Breast epithelium (tissue), 3 donors: Measurements from ENCODE around the gene KCNIP4.

Experiments used
- POLR2A ChIP-seq: fragments of 450-650 bp; IDR thresholded peaks from one replicate; pipeline ENCODE4 v1.6.1; 2016; ENCODE audit warnings: antibody characterized with exemption, mild to moderate bottlenecking, moderate library complexity
- TF ChIP-seq, protein P1 (sequence below), 3 donors: fragments of 450-650 bp; IDR thresholded peaks; one replicate each; pipeline ENCODE4 v1.5.1; 2016 to 2017; ENCODE audit warnings: antibody characterized with exemption in 3 of 3, mild to moderate bottlenecking in 3 of 3, moderate library complexity in 3 of 3

DNA sequence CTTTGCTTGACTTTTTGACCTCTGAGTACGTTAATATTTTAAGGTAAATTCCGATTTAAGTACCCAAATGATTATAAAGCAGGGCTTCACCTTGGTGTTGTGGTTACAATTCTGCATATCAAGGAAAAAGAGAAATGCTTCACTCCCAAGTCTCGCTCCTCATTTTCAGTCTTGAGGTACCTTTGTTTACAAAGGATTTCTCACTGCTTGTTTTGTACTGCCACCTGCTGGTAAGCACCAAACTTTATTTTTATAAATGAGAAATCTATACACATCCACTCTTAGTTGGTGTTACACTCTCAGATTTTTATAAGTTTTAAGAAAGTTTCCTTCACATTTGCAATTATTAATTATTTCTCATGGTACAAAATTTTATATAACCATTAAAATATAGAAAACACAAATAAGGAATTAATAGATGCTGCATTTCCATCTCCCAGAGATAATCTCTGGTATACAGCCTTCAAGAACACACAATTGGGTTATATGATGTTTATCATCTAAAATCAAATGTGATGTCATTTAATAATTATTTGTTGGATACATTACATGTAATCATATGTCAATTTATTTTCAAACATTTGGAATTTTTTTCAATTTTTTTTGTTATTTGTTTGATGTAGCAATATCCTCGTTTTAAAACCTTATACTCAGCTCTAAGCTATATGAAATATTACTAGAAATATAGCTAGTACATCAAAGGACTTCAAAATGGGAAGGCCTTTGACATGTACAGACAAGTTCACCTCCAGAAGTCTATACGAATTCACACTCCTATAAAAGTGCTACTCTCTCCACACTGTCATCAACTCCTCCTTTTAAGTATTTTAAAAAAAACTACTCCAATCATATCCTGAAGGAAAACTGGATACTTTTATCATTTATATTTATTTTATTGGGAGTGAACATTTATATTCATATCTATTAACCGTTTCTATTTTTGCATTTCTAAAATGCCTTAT lies 179.9 kb downstream of the KCNIP4 start:
- TF ChIP-seq, protein P1, sequence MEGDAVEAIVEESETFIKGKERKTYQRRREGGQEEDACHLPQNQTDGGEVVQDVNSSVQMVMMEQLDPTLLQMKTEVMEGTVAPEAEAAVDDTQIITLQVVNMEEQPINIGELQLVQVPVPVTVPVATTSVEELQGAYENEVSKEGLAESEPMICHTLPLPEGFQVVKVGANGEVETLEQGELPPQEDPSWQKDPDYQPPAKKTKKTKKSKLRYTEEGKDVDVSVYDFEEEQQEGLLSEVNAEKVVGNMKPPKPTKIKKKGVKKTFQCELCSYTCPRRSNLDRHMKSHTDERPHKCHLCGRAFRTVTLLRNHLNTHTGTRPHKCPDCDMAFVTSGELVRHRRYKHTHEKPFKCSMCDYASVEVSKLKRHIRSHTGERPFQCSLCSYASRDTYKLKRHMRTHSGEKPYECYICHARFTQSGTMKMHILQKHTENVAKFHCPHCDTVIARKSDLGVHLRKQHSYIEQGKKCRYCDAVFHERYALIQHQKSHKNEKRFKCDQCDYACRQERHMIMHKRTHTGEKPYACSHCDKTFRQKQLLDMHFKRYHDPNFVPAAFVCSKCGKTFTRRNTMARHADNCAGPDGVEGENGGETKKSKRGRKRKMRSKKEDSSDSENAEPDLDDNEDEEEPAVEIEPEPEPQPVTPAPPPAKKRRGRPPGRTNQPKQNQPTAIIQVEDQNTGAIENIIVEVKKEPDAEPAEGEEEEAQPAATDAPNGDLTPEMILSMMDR (IDR thresholded peaks at IDR 0.05) = peak in 2 of 3 donors; percentile 56 to 58
- no peak for TF ChIP-seq POLR2A
